ENCODE results near the gene C1orf167.

C1orf167 gene

DNA sequence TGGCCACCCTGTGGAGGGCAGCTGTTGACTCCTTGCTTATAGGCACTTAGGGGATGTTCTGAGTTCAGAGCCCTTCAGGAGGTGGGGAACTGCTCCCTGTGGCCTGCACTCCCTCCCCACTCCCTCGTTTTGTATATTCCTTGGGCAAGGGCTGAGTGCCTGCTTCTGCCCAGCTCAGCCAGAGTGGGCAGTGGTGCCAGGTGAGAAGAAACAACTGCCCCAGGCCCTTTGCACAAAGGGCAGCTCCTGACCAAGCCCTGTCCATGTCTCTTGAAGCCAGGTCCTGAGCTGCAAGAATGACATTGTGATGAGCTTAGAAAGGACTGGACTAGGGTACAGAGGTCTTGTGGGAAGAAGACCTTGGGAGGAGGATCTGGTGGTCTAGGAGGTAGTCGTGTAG is 23.9 kb upstream of the C1orf167 start:
- no peak for DNase-seq

DNA sequence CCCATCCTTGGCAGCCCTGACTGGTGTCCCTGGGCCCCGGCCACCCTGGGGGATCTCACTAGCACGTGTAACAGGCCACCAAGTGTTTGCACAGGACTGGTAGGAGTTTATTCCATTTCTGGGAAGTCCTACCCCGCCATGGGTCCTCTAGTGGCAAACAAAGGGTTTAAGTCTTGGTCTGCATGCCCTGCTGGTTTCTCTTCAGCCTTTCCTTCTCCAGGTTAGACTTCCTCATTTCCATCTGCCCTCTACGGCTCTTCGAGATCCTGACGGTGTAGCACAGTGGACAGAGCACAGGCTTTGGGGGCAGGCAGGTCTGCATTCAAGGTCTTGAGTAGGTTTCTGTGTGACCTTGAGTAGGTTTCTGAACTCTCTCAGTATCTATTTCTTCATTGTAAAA is 23.2 kb upstream of the C1orf167 start:
- DNase-seq: no peak

DNA sequence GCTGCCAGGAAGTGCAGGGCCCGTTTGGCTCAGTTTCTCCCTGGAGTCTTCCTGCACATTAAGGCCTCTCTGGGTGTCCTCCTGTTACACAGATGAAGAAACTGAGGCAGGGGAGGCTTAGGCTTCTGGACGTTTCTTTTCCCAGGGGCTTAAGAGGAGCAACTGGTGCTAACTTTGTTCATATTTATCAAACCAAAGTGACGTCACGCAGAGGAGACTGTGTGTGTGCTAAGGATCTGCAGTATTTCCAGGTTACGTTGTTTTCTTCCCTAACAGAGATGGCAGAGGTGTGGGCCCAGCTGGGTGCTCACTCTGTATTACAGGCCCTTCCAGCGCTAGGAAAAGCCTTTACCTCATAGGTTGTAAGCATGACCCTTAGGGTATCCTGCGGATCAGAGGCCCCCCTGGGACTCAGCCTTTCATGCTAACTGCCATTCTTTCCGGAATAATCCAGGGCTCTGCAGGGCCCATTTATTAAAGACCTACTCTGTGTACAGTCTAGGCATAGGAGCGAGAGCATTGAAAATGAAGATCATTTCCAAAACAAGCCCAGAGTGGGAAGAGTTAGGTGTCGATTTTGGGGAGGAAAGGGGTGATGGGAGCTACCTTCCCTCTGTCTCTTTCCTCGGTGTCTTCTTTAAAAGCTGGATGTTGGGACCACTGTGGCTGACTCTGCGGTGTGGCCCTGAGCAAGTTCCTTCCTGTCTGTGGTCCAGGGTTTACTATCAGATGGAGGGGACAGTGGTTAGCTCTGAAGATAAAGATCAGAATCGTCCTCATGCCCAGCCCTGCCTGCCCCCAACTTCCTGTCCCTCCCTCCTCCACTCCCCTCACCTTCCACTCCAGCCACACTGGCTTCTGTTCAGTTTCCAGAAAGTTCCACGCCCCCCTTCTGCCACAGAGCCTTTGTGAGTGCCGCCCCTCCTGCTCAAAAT is 21.5 kb upstream of the C1orf167 start:
- no peak for DNase-seq

DNA sequence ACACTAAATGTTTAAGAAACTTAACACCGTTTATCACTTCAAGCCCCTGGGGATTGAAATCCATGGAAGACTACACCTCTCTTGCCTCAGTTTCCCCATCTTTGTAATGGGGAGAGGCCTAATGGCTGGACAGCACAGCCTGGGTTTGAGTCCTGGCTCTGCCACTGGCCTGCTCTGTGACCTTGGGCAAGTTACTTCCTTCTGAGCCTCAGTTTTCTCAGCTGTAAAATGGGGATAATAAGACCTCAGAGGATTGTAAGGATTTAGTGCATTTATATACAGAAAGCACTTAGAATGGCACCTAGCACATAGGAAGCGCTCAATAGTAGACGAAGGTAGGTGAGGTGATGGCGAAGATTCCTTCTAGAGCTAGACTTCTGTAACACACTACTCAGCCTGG is 20.5 kb upstream of the C1orf167 start:
- DNase-seq: no peak

DNA sequence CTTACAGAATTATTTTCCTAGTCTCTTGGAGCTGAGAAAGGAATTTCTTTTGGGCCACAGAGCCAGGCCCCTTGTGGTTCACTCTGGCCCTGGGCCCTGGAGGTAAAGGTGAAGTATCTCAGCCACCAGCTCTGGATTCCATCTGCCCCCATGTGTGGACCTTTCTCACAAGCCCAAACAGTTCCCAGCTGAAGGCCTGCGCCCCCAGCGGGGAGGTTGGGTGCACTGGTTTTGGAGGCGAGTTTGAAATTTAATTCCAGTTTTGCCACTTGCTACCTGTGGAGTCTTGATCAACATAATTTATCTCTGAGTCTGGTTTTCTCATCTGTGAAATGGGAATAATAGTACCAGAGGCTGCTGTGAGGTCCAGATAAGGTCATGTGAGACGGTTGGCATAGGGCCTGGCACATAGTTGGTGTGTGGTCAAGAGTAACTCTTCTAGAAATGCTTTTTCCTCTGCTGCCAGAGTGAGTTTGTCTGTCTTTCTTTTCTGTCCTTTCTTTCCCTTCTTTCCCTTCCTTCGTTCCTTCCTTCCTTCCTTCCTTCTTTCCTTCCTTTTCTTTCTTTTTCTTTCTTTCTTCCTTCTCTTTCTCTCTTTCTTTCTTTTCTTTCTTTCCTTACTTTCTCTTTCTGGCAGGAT is 20.0 kb upstream of the C1orf167 start:
- DNase-seq: no peak

DNA sequence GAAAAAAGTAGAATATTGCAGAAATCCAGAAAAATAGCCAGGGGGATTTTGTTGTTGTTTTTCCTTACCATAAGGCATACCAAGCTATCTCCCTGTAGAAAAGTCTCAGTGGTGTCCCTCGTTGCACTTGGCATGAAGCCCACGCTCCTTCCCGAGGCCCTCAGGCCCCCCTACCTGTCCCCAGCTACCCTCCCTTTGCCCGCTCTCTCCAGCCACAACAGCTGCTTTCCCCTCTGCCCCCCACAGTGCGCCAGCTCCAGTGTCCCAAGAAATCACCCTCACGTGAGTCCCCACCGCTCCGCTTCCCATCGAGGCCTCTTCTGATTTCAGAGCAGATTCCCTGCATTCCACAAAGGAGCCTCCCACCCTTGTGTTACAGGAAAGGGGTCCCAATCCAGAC is 17.7 kb upstream of the C1orf167 start:
- no peak for DNase-seq

DNA sequence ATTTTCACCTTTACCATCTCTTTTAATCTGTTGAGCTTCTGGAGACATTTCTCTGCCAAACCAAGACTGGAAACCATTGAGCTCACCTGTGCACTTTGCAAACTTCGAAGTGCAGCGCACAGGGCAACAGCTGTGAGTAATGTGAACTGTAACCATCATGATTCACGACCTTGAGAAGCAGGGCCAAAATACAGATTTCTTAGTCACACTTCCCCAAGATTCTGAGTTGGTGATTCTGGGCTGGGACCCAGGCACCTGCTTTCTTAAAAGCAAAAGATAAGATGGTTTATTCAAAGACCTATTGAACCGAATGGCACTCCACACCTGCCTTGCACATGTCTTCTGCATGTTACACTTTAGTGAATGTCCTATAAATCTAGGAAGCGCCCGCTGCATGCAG is 15.9 kb upstream of the C1orf167 start:
- DNase-seq: no peak

DNA sequence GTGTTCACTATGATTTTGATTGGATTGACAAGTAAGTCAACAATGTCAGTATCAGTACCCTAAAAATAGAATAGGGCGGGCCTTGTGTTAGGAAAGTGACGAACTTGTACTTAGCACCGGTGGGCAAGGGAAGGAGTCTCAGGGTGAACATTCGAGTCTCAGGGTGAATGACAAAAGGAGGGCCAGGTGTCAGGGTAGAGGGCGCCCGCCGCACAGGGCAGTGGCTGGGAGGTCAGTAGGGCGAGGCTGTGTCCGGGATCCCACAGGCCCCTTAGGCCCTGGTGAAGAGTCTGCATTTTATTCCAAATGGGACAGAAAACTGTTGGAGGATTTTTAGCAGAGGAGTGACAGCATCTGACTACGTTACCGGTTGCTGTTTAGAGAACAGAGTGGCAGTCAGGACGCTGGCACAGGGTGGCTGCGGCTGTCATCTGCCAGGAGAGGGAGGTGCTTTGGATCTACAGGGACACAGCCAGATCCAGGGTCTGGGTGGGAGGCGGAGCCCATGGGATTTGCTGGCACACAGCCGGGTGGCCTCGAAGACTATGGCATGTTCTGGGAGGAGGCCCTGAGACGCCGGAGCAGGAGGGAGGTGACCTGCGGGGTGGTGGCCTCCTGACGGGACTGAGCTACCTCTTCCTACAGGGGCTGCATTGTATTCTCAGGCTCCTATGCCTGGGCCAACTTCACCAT is 15.1 kb upstream of the C1orf167 start:
- DNase-seq: no peak

DNA sequence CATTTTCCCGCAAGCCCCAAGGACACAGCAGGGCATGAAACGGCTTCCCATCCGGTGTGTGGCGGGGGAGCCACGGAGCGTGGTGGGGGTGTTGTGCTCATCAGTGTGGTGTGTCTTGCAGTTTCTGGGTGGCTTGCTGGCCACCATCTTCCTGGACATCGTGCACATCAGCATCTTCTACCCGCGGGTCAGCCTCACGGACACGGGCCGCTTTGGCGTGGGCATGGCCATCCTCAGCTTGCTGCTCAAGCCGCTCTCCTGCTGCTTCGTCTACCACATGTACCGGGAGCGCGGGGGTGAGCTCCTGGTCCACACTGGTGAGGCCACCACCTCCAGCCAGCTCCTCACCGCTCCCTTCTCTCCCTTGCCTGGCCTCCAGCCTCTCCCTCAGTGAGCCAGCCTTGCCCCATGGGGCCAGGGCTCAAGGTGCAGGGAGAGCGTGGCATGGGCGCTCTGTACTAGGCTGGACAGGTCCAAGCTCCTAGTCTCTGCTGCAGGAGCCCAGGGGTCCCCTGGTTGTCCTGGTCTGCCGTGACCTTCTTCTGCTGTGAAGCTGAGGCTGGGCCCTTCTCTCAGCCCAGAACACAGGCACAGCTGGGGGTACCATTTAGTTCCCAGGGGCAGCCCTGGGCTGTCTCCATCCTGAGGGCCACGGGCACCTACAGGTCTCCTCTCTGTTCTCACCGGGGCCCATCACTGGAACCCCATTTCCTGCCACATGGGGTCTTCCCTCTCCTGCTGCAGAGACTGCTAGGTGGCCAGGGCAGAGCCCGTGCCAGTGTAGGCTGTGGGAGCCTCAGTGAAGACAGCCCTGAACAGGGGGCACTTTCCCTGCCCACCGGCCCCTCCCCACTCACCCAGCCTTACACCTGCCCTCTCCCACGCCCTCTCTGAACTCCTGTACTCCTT is 13.4 kb upstream of the C1orf167 start:
- DNase-seq: no peak

DNA sequence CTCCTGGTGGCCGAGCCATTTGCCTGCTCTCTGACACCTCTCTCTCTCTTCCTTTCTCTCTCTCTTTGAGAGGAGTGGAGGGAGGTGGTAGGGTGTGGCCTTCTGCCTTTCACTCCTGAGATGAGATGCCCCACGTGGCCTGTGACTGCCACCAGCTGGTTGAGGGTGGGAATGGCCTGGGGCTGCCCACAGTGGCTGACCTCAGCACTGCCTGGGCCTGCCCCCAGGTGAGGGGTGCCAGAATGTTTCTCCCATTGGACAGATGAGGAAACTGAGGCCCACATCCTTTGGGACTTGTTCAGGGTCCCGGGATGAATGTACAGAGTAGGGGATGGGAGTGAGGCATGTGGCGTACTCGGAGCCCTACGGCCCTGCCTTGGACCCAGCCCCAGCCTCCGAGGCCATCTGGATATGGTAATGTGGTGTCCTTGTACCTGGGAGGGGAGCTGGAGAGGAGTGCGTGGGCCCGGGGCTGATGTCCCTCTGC is 12.7 kb upstream of the C1orf167 start:
- DNase-seq: peak; percentile 18 to 28

DNA sequence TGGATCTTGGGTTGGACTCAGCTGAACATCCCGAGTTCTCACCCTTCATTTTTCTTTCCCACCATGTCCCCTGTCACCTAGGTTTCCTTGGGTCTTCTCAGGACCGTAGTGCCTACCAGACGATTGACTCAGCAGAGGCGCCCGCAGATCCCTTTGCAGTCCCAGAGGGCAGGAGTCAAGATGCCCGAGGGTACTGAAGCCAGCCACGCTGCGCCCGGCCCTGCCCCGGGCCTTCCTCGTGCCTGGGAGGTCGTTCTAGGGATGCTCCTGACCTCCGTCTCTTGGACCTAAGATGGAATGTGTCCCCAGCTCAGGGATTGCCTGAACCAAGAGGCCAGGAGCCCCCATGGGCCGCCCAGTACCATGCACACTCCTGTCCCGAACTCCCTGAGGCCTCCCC is 12.0 kb upstream of the C1orf167 start:
- DNase-seq: no peak

DNA sequence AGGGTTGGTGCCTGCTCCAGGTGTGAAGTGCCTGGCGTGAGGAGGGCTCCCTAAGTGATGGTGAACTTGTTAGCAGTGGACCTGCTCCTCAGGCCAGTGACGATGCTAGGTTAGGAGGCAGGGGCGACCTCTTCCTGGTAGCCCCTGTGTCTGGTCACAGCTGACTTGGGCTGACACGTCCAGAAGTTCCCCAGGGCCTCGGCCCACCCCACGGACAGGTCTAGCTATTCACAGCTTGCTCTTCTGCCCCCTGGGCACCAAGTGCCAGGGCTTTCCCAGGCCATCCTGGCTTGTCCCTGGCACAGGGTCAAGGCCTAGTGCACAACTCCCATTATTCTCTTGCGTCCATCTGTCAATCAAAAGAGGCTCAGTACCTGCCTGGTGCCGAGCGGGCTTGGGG is 10.9 kb upstream of the C1orf167 start:
- DNase-seq: no peak

DNA sequence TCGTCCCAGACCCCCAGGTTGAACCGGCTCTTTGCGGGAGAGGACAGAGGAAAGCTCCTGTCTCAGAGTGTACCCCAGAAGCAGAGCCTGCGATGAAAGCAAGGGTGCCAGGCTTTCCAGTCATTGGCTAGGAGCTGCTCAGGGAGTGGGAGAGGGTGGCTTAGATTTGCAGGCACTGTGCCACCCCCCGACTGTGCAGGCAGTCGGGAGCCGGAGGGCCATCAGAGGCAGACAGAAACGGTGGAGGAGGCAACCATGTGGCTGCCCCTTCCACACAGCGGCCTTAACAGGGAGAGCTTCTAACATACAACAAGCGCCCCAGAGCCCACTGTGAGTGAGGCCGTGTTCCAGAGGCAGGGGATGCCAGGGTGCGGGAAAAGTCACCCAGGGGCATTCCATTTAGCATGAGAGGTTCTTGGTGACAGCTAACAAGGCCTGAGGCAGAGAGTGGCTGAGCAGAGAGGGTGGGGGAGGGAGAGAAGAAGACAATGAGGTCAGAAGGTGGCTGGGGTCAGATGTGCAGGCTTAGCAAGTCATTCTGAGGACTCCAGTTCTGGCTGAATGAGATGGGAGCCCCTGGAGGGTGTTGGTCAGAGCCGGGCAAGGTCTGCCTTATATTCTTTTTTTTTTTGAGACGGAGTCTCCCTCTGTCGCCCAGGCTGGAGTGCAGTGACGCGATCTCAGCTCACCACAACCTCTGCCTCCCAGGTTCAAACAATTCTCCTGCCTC is 9.5 kb upstream of the C1orf167 start:
- DNase-seq: no peak

DNA sequence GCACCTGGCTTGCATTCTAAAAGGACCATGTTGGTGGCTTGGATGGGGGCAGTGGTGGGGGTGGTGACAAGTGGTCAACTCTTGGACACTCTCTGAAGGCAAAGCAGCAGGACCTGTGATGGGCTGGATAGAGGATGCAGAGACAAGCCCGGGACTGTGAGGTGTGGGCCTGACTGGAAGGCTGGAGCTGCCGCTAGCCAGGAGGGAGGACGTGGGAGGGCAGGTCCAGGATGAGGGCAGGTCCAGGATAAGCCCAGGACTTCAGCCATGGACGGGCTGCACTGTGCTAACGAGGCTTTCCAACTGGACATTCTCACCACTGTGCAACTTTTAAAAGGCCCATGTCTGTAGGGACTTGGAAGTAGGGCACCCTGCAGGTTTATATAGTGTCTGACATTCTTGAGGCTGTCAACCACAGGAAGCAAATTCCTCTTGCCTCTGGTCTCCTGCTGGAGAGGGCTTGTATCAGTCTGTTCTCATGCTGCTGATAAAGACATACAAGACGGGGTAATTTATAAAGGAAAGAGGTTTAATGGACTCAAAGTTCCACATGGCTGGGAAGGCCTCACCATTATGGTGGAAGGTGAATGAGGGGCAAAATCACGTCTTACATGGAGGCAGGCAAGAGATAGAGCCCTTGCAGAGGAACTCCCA is 8.3 kb upstream of the C1orf167 start:
- DNase-seq: no peak

DNA sequence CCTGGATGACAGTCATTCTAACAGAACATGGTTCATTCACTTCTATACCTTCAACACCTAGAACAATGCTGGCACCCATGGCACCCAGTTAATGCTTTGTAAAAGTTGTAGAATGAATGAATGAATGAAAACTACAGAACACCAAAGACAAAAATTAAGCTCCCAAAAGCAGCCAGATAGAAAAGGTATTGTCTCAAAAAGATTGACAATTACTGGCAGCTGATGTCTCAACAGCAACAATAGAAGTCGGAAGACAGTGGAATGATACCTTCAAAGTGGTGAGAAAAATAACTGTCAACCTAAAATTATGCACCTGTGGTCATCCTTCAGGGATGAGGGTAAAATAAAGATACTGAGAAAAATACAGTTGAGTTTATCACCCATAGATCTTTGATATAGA is 4.9 kb upstream of the C1orf167 start:
- no peak for DNase-seq

DNA sequence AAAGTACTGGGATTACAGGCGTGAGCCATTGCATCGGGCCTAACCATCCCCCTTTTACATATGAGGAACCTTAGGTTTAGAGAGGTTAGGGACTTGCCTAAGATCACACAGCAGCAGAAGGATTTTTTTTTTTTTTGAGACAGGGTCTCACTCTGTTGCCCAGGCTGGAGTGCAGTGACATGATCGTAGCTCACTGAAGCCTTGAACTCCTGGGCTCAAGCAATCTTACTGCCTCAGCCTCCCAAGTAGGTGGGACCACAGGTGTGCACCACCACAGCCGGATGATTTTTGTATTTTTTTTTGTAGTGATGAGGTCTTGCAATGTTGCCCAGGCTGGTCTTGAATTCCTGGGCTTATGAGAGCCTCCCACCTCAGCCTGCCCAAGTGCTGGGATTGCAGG is 2.2 kb upstream of the C1orf167 start:
- no peak for DNase-seq

DNA sequence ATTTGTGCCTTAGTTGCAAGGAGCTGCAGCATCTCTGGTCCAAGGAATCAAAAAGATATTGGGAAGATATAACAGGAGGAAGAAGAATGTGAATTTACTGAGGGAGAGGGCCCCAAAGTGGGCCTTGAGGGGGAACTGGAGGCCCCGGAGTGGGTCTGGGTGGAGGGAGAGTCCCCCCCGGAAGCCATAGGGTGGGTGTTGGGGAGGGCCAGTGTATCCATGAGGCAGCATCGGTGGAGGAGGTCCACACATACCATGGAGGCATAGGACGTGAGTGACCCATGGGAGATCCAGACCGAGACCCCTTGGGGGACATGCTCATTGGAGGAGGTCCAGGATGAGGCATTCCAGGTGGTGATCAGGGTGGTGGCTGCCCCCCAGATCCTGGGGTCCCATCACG is 708 bp upstream of the C1orf167 start:
- DNase-seq: no peak

DNA sequence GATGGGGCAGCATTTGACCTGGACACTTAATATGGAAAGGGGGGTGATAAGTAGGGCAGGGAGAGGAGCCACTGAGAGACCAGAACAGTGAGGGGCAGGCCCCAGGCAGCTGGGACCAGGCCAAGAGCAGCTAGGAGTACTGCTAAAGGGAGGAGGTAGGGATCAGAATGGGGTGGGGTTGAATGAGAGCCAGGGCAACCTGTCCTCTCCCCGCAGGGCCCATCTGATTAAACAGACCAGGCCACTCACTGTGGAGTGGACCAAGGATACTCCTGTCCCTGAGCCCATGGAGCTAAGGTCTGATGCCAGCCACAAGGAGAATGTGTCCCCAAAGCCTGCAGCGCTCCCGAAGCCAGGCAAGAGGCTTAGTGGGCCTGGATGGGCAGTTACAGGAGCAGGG is 2.1 kb downstream of the C1orf167 start:
- DNase-seq: no peak

DNA sequence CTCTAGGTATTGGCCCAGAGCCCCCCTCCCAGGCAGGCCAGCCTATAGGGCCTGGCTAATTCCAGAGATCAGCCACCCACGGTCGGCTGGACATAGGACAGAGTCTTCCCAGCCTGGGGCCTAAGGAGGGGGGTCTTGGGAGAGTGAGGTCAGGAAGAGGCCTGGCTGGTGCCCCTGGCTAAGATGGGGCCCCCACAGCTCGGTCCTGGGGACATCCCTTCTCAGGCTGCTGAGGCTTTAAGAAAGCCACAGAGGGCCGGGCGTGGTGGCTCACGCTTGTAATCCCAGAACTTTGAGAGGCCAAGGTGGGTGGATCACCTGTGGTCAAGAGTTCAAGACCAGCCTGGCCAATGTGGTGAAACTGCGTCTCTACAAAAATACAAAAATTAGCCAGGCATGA is 2.5 kb downstream of the C1orf167 start:
- DNase-seq: no peak

DNA sequence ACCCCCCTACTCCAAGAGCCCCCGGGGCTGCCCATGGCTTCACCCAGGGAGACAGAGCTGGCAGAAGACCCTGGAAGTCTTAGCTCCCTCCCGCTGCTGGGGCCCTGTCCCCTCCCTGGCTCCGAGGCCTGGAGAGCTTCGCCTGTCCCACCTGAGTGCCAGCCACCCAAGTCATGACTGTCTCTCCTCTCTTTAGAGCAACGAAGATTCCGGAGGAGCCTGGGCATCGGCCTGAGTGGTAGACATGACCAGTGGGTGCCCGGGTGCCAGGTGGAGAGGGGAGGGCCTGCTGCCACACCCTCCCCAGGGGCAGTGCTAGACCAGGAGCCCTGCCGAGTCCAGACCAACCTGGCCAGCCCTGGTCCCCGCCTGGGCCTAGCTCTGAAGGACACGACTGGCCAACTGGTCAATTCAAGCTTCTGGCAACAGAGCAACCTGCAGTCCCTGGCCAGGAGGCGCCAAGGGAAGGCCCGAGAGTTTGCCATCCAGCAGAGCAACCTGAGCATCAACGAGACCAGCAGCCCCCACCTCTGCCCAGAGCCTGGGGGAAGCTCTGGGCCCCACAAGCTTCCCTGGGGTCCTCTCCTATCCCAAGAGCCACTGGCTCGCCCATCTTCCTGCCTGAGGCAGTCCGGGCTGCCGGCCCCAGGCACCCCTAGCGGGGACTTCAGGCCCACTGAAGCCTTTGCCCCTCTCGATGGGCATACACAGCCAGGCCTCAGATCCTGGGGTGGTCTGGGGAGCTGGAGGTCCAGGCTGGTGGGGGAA is 3.9 kb downstream of the C1orf167 start:
- DNase-seq: no peak

DNA sequence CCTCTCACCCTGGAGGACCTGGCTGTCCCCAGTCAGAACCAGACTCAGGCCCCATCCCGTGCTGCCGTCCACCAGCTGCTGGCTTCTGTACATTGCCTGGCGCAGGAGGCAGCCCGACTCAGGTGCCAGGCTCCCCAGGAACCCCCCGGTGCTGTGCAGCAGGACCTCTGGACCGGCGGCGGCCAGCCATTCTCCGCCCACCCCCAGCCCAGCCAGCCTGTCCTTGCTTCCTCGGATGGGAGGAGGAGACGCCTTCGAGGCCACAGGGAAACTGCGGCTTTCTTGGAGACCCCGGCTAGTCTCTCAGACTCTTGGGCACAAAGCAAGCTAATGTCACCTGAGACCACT is 4.4 kb downstream of the C1orf167 start:
- DNase-seq: no peak
